ENCODE results near the gene AHNAK2.
"Not testable (repeated sequence)": the region's sequence is repeated elsewhere in the genome, so short reads cannot be mapped to it uniquely, and the experiment has no call there.

AHNAK2 gene

GRCh38 chr14:104950701-104951100 is 27.5 kb downstream of the AHNAK2 start:
- not testable (repeated sequence) for DNase-seq

GRCh38 chr14:104950021-104950420 is 28.2 kb downstream of the AHNAK2 start:
- DNase-seq, result no peak

GRCh38 chr14:104949406-104949955 is 28.7 kb downstream of the AHNAK2 start:
- DNase-seq, result not testable (repeated sequence)

GRCh38 chr14:104948736-104949031 is 29.5 kb downstream of the AHNAK2 start:
- DNase-seq, result no peak

- DNase-seq, result not testable (repeated sequence)
Measured at GRCh38 chr14:104947881-104948735, 30.1 kb downstream of the AHNAK2 start.

- not testable (repeated sequence) for DNase-seq
Measured at GRCh38 chr14:104947201-104947600, 31.0 kb downstream of the AHNAK2 start.

- DNase-seq, result not testable (repeated sequence)
Measured at GRCh38 chr14:104945986-104946965, 31.9 kb downstream of the AHNAK2 start.

GRCh38 chr14:104945266-104945665 is 32.9 kb downstream of the AHNAK2 start:
- not testable (repeated sequence) for DNase-seq

GRCh38 chr14:104944436-104945205 is 33.6 kb downstream of the AHNAK2 start:
- not testable (repeated sequence) for DNase-seq

- DNase-seq, result not testable (repeated sequence)
Measured at GRCh38 chr14:104944016-104944308, 34.2 kb downstream of the AHNAK2 start.

GRCh38 chr14:104943216-104944015 is 34.8 kb downstream of the AHNAK2 start:
- DNase-seq, result not testable (repeated sequence)

- no peak for DNase-seq
Measured at GRCh38 chr14:104942586-104942985, 35.6 kb downstream of the AHNAK2 start.

GRCh38 chr14:104941508-104942365 is 36.4 kb downstream of the AHNAK2 start:
- no peak for DNase-seq

- no peak for DNase-seq
Measured at GRCh38 chr14:104940526-104941150, 37.5 kb downstream of the AHNAK2 start.

- DNase-seq, result no peak
Measured at GRCh38 chr14:104939666-104940410, 38.3 kb downstream of the AHNAK2 start.

- no peak for DNase-seq
Measured at GRCh38 chr14:104938960-104939359, 39.2 kb downstream of the AHNAK2 start.

- DNase-seq, result no peak
Measured at GRCh38 chr14:104938436-104938835, 39.7 kb downstream of the AHNAK2 start.

- no peak for DNase-seq
Measured at GRCh38 chr14:104937694-104938365, 40.3 kb downstream of the AHNAK2 start.

- no peak for DNase-seq
Measured at GRCh38 chr14:104937161-104937560, 41.0 kb downstream of the AHNAK2 start.
